Fibroblast of skin of right quadriceps (primary cell): ENCODE measurements around the gene TMEM117.

Source experiments
- DNase-seq: peaks from one replicate; pipeline ENCODE4 v3.0.0-alpha.2; 2013

The TMEM117 gene

DNA sequence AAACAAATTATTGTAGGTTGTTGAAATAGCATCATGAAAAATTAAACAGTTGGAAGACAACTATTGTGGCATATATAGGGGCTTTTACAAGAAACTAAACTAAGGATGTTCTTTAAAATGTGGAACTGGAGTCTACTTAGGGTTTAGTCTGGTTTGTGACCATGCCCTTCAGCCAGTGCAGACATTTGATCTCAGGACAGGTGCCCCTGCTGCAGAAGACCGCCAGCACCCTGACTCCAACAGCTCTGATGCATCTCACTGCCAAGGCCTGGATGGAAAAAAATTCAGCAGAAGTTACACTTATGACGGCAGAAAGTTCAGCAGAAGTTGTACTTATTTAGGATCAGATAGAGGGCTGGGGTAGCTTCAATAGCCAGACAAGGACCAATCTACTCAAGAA is 51.5 kb downstream of the TMEM117 start:
- DNase-seq: no peak

DNA sequence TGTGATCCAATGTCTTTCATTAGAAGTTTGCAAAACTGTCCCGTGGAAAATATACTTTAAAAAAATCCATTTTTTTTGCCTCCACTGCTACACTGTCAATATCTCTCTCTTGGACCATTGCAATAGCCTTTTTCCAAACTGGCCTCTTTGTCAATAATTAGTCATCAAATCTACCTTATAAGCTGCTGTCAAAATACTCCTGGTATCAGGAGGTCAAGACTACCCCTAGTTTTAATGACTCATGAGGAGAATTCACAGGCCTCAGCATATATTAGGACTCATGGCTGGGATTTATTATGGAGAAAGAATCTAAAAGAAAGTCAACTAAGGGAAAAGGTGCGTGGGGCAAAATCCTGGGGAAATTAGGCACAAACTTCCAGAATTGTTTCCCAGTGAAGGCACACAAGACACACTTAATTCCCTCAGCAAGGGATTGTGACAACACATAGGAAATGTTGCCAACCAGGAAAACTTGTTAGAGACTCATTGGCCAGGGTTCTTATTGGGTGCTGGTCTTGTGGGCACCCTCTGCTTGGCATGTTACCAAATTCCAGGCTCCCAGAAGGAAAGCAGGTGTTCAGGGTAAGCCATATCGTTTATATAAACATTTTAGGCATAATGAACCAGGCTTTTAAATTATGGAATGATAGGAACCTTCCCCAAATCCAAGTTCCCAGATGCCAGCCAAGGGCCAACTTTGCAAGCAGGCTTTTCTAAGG is 56.1 kb downstream of the TMEM117 start:
- no peak for DNase-seq

DNA sequence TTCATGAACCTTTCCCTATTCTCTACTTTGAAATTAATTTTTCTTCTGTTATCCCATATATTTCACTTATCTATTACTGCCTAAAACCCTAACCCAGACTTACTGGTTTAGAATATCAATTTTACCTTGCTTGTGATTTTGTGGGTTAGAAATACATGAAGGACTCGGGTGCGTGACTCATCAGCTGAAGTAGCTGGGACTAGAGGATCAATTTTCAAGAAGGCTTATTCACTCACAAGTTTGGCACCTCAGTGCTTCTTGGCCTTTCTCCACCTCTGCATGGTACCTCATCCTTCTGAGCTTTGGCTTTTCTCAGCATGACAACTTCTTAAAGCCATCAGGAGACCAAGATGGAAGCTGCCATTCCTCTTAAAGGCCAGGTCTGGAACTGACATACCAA is 57.8 kb downstream of the TMEM117 start:
- DNase-seq: peak; percentile 41

DNA sequence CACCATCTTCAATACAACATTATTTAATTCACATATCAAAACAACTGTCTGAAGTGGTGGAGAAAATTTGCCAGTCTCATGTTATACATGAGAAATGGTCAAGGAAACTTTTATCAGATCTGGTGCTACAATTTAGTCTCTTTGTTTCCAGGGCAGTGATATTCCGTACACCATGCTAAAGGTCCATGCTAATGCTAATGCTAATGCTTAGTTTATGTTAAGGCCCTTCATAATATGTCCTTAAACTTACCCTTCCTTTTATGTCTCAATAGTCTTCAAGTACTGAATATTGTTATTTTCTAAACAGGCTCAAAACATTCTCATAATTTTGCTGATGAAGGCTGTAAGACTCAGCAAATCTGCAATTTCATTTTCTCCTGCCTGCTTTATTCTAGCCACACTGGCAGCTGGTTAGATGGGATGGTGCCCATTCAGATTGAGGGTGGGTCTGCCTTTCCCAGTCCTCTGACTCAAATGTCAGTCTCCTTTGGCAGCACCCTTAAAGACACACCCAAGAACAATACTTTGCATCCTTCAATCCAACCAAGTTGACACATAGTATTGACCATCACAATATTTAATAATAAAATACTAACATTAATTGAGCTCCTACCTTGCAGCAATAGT is 59.8 kb downstream of the TMEM117 start:
- no peak for DNase-seq

DNA sequence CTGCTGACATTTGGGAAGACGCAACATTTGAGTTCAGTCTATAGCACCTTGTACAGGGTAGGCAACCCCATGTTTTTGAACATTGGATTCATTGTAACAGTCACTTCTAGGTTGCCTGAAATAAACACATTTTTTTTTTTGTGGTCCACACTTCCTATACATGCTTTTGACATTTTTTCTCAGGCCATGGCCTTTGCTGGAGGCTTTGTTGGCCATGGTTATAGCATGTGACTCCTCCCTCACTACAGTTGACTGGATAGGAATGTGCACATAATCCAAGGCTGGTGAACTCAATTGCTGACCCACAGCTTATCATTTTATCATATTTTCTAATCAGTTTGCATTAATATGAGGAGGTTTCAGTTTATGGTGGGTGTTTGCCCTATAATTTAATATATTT is 60.6 kb downstream of the TMEM117 start:
- no peak for DNase-seq

DNA sequence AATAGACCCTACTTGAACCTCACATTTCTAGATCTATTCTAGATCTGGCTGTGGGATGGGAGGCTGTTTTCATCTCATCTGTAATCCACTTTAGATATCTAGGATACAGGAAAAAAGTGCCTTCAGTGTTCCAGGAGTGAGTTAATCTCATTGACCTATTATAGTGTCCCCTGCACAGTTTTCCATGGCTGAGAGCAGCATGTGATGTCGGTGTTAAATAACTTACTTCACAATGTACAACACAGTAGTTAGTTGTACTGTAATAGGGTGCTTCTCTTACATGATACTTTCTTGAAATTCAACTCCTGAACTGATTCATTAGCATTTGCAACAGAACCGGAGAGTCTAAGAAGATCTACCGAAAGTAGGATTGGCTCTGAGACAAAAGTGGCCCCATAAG is 62.6 kb downstream of the TMEM117 start:
- no peak for DNase-seq

DNA sequence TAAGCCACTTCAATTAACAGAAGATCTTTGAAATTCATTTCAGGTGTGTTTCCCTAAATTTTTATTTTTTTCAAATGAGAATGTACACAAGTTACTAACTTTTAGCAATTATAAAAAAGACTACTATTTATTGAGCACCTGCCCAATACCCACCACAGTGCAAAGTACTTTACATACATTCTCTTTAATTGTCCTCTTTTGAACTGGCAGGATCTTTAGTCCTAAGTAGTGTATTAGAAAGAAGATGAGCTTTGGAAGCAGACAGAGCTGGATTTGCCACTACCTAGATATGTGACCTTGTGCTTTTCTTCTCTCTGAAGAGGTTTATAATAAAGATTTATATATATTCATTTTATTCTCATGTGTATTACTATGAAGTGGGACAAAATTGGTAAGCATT is 63.7 kb downstream of the TMEM117 start:
- no peak for DNase-seq

DNA sequence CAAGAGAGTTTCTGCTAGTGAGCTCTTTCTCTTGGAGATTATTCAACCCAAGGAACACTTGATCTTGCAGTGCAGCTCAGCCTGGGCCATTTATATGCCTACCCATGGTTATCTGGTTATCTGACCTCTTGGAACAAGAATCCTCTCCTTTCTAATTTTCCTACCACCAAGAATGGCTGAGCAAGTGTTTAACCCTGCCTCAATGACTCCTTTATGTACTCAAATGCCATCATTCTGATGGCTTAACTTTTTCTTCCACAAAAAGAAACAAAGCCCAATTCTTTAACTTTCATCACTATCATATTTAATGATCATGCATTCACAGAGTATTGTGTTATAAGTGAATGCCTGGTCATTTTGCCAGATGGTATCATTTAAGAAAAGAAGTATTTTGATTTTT is 67.8 kb downstream of the TMEM117 start:
- DNase-seq: no peak

DNA sequence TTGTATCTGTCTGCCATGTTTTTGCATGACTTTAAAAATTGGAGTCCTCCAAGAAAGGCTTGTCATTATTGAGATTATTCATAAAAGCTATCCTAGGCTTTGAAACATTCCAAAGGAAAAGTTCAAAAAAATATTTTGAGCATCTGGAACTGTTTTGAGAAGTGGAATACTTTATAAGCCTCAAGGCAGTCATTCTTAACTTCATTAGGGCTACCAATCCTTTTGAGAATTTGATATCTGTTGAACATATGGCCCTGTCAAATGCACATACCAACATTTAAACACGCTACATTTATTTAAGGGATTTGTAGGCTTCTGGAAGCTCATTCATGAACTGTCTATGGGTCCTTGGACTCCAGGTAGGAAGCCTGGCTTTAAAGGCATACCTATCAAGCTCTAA is 77.0 kb downstream of the TMEM117 start:
- DNase-seq: peak; percentile 22

DNA sequence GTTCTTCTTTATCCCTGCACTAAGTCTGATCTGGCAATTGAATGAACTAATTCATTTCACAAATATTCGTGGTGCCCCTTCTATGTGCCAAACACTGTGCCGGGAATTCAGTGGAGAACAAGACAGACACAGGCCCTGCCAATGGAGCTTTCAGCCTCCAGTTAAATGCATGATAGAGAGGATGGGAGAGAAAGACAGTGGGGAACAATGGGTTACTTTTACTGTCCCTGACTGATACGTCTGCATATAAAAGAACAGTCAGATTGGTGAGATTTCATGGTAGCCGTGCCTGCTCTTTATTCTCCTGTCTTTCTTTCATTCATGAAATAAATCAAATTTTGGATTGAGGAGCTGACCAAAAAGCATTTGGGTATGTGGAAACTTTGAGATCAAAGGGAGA is 78.5 kb downstream of the TMEM117 start:
- DNase-seq: no peak

DNA sequence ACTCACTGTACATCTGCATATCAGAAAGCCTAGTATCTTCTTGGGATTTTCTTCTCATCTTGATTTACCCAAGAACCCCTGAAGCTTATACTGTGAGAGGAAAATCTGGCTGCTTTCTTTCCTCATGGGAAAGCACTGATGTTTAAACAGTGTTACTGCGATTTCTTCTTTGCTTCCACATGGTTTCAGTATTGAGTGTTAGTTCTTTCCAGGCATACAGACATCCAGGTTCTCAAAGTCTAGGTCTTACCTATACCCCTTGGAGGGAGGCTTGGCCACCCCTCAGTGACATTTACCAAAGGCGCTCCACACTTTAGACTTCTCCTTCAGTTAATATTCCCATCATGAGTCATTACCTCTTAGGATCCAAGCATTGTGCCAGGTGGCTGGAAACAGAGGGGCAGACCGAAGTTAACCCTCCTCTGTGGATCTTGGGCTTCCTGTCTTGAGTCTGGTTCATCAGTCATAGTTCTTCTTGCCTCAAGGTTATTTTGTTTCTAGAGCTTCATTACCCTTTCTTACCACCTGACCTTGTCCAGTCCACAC is 79.1 kb downstream of the TMEM117 start:
- DNase-seq: no peak

DNA sequence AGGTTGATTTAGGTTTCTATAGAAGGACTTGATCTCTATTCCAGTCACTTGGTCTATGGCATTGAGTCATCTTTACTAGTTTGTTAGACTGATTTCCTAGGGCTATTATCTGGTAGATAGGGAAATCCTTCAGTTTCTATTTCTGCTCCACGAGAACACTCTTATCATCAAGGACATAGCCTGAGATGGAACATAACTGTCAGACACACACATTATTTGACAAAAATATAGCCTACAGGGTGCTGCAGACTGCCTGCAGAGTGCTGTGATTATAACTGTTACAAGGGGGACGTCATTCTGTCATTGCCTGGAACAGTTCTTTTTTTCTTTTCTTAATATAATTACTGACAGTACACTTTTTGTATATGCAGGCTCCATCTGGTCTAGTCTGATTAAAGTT is 82.0 kb downstream of the TMEM117 start:
- DNase-seq: no peak

DNA sequence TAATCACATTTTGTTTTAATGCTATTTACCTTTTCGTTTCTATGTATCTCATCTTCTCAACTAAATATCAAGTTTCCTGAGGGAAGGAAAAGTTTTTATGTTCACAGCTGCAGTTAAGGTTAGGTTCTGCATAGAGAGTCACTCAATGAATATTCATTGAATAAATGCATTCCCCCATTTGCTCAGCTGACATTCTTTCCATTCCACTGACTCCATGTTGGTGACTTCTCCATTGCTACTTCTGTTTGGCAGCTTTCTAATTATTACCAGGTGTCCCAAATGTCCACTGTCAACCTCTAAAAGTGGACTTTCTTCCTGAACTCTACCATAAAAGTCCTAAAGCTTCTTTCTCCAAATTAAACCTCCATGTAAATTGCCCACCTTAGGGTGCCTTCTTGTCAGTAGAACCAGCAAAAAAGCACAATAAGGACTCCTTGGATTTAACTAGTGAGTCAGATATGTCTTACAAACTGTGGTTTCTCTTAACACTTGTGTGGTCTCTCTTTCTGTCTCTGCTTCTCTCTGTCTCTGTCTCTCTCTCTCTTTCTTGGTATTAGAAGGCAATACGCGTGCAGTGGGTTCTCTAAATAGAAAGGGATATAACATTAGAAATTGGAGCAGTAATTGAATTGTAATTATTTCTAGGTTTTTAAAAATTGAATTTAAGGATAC is 85.9 kb downstream of the TMEM117 start:
- peak; percentile 63 for DNase-seq

DNA sequence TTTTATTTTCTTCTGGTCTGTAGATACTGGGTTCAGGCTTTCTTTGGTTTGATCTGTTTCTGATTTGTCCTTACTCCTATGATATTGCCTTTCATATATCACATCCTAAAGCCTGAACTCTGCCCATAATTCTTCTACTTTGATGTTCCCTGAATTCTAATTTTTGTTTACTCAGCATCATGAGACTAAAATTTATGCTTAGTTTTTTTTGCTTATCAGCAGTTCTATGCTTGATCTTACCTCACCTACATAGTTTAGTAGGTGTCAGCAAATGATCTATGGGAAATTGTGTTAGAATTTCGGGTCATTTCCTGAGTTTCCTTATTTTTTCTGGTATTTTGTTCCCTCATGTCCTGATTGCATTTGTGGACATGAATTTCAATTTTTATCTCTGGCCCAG is 94.2 kb downstream of the TMEM117 start:
- no peak for DNase-seq

DNA sequence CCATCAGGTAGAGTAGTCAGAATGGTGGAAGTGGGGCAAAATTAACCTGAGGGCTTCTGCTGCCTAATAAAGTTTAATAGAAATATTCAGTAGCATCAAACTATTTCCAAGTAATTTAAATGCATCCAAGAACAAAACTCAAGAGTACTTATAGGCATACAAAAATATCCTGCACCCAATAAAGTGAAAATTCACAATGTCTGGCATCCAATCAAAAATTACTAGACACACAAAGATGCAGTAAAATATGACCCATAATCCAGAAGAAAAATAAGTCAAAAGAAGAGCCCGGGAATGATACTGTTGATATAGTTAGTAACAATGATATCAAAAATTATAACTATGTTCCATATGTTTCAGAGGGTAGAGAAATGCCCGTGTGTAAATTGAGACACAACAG is 95.3 kb downstream of the TMEM117 start:
- DNase-seq: no peak

DNA sequence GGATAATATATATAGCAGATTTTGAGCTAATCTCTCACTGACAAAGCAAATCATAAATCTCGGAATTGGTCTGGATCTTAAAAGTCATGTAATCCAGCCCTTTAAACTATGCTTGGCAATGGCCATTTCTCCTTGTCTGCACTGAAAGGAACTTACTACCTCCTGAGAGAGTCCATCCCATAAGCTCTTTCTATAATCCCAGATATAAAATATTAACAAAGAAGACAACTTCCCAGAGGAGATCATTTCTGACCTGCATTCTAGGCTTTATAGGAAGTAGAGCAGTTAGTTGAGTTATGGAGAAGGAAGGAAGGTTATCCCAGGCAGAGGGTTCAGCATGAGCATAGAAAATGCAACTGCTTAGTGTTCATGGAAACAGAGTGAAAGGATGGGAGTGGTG is 99.7 kb downstream of the TMEM117 start:
- no peak for DNase-seq

DNA sequence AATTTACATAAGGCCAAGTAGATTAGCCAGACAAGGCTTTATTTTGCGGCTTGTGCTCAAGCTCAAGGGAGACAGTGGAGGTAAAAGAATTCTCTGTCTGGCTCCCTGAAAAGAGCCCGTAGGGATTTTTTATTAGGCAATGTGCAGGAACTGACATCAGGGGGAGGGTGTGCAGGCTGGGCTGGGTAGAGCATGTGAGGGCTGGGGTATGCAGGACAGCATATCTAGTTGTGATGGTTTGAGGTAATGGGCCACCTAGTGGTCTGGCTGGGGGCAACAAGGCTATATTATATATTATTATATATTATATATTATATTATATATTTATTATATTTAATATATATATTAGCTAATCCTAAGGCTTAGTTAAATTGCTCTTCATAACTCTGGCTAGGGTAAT is 102.1 kb downstream of the TMEM117 start:
- DNase-seq: peak; percentile 14

DNA sequence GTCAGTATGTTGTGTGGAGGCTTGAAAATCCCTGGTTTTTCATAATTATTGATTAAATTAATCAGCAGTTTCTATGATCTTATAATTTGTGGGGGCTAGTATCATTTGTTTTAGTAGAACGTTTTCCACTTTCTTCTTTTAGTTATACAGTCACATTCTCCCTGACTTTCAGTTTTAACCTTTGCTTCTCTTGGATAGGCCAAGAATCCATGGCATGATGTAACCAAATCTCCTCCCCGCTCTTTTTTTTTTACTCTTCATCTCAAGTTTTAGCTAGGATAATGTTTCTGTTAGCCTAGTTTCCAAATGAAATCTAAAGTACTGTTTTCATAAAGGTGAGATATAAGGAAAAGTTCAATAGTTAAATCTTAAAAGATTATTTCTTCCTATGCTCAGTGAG is 106.5 kb downstream of the TMEM117 start:
- peak; percentile 3 for DNase-seq

DNA sequence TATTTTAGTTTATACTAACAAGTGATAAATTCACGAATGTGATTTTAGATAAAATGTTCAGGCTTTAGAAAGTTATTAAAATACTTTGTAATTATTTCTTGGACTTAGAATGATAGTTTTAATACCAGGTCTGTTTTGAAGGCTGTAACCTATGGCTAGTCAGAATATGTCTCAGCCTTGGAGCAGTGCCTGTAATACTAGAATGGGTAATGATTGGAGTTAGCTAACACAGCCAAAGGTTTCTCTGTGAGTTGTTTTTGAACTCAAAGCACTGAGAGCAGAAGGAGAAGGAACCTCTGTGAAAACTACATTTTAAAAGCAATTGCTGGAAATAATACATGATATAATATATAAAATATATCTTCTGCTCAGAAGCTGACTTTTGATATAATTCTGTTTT is 110.1 kb downstream of the TMEM117 start:
- DNase-seq: no peak

DNA sequence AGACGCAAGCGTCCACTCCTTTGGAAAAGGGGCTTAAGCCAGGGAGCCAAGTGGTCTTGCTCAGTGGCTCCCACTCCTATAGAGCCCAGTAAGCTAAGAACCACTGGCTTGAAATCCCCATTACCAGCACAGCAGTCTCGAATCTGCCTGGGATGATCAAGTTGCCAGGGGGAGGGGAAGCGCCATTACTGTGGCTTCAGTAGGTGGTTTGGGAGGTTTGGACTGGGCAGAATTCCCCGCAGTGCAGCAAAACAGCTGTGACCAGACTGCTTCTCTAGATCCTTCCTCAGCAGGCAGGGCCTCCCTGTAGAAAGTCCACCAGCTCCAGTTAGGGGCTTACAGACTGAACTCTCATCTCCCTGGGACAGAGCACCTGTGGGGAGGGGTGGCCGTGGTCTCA is 115.4 kb downstream of the TMEM117 start:
- no peak for DNase-seq

DNA sequence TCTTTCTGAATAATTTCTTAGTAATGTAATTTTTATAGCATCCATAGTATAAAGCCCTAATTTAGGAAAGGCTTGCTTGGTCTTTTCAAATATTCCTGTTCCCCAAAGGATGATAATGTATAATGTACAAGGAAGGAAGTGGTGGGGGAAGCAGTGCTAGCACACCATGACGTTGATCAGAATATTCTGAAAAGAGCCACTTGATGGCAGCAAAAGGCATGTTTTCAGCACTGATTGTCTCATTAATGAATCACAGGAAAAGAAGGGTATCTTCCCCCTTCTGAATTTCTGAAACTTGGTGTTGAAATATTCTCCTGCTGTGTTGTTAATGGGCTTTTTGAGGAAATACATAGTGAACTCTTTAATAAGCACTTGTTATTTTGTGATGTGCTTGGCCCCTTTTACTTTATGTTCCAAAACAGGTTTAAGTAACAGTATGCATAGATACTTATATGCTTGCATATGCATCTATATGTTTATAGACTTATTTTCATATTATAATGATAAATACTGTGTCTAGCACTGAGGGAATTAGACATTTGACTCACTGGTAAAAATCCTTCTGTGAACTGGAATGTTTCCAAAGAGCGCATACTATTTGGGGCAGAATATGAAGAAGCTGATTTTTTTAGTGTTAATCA is 122.0 kb downstream of the TMEM117 start:
- DNase-seq: peak; percentile 71

DNA sequence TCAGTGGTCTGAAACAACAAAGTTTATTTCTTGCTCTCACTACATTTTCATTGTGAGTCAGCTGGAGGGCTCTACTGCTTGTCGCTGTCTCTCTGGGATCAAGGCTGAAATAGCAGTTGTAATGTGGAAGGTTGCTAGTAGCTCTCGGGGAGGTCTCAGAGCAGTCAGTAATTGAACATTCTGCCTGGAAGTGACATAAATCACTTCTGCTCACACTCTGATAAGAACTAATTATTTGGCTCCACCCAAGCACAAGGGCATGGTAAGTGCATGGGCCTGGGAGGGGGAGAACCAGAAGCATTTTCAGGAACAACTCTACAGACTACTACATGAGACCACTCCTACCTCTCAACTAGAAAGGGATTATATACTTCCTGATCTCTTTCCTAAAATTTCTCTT is 128.2 kb downstream of the TMEM117 start:
- no peak for DNase-seq

DNA sequence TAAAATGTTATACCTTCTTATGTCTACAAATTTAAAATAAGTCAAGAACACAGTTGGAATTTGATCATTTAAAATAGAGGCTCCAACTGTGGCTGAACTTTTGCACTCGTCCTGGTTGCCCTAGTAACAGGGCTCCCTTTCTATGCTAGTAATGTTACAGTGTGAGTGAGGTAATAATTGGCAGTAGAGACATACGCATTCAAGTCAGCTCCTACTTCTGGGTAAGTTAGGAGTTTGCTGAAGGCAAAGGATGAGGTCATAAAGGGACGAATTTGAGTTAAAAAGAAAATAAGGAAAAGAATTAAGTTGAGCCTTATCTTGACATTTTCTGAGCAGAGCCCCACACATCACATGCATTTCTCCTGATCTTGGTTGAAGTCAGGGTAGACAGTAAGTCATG is 129.1 kb downstream of the TMEM117 start:
- DNase-seq: no peak

DNA sequence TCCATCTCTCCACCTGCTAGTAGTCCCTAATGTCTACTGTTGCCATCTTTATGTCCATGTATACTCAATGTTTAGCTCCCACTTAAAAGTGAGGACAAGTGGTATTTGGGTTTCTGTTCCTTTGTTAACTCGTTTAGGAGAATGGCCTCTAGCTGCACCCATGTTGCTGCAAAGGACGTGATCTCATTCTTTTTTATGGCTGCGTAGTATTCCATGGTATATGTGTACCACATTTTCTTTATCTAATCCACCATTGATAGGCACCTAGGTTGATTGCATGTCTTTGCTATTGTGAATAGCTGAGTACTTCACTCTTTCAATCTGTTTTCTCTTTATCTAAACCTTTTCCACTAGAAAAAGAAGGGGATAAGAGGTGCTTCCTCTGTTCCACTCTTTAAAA is 130.0 kb downstream of the TMEM117 start:
- DNase-seq: no peak
